WTC11 (cell line): ENCODE results near the gene KNOP1.

ENCODE experiments used
- JUN ChIP-seq: sonication (generic); formaldehyde crosslinking; IDR thresholded peaks from 2 replicates; pipeline ENCODE4 v1.8.0; 2023; ENCODE audit warnings: mild to moderate bottlenecking, missing genetic modification reagents
- NR3C1 ChIP-seq: sonication (generic); formaldehyde crosslinking; conservative IDR thresholded peaks from 2 replicates; pipeline ENCODE4 v1.8.1; 2023; ENCODE audit warnings: low read depth, mild to moderate bottlenecking, missing genetic modification reagents
- TF ChIP-seq, protein P1 (sequence below): fragments of 200-600 bp; IDR thresholded peaks from 2 replicates; pipeline ENCODE4 v1.8.0; 2022; ENCODE audit warnings: antibody characterized with exemption
- TF ChIP-seq, protein P2 (sequence below): sonication (generic); formaldehyde crosslinking; IDR thresholded peaks from 2 replicates; pipeline ENCODE4 v1.8.0; 2022; ENCODE audit warnings: mild to moderate bottlenecking, missing genetic modification reagents

DNA sequence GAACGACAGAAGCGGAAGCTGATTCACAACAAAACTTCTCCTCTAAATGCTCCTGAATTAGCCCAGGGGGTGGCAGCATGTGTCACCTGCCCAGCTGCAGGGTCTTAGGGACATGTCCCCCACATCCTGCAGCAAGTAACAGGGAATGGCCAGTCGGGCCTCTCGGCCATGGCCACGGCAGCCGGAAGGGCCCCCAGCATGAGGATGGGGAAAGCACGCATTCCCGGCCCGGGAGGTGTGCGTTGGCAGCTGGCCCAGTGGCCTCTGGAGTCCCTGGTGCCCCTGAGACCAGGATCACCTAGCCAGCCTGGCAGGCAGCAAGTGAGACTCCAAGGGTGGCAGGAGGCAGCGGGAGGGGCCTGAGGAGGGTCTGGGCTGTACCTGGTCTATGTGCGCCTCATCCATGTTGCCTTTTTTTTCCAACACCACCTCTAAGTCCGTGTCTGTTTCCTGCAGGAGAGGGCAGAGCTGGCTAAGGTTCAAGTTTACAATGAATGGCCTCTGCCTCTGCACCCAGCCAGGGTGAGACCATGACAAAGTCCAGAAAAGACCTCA is 7.0 kb downstream of the KNOP1 start:
- TF ChIP-seq, protein P1, sequence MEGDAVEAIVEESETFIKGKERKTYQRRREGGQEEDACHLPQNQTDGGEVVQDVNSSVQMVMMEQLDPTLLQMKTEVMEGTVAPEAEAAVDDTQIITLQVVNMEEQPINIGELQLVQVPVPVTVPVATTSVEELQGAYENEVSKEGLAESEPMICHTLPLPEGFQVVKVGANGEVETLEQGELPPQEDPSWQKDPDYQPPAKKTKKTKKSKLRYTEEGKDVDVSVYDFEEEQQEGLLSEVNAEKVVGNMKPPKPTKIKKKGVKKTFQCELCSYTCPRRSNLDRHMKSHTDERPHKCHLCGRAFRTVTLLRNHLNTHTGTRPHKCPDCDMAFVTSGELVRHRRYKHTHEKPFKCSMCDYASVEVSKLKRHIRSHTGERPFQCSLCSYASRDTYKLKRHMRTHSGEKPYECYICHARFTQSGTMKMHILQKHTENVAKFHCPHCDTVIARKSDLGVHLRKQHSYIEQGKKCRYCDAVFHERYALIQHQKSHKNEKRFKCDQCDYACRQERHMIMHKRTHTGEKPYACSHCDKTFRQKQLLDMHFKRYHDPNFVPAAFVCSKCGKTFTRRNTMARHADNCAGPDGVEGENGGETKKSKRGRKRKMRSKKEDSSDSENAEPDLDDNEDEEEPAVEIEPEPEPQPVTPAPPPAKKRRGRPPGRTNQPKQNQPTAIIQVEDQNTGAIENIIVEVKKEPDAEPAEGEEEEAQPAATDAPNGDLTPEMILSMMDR: no peak
- TF ChIP-seq NR3C1 (CRISPR knock-in tag): no peak
- TF ChIP-seq, protein P2, sequence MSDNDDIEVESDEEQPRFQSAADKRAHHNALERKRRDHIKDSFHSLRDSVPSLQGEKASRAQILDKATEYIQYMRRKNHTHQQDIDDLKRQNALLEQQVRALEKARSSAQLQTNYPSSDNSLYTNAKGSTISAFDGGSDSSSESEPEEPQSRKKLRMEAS (CRISPR knock-in tag): no peak
- TF ChIP-seq JUN (CRISPR knock-in tag): no peak
